GM23338 (cell line): ENCODE measurements around the gene S100P. TPM values are rescaled to one million over a fixed set of nuclear protein-coding genes. Genes with fewer than 3 reads are reported as not detected.
A peak's percentile ranks its signal among the peaks of the same experiment; 100 is the strongest.

Source experiments
- ATAC-seq: fragments of 200-7000 bp; cut with Tn5 transposase; 3 replicates; pipeline ENCODE4 v1.9.1; 2020
- DNase-seq: peaks from one replicate; pipeline ENCODE4 v3.0.0-alpha.2; 2015; ENCODE audit warnings: low spot score
- H2AFZ ChIP-seq: fragments of 200-600 bp; sonication (generic); 2 replicates; pipeline ENCODE4 v1.8.0; 2016; ENCODE audit warnings: antibody characterized with exemption, mild to moderate bottlenecking, moderate library complexity
- H3F3A ChIP-seq: fragments of 200-600 bp; sonication (generic); replicated peaks from 2 replicates; pipeline ENCODE4 v1.8.0; 2017; ENCODE audit warnings: antibody characterized with exemption, mixed run types, low read depth
- H3K27ac ChIP-seq: fragments of 200-600 bp; sonication (generic); 2 replicates; pipeline ENCODE4 v1.6.1; 2016; ENCODE audit warnings: low read depth
- H3K27me3 ChIP-seq: fragments of 200-600 bp; sonication (generic); 2 replicates; pipeline ENCODE4 v1.8.0; 2016; ENCODE audit warnings: mild to moderate bottlenecking, mixed run types, moderate library complexity; ENCODE audit not compliant: insufficient read depth
- H3K36me3 ChIP-seq: fragments of 200-600 bp; sonication (generic); 2 replicates; pipeline ENCODE4 v1.8.0; 2016; ENCODE audit warnings: mild to moderate bottlenecking; ENCODE audit not compliant: insufficient read depth
- H3K4me1 ChIP-seq: fragments of 200-600 bp; sonication (generic); 2 replicates; pipeline ENCODE4 v1.8.0; 2016; ENCODE audit warnings: mild to moderate bottlenecking, moderate library complexity; ENCODE audit not compliant: insufficient read depth
- H3K4me2 ChIP-seq: fragments of 200-600 bp; sonication (generic); 2 replicates; pipeline ENCODE4 v1.7.1; 2017; ENCODE audit warnings: mixed run types
- H3K4me3 ChIP-seq: fragments of 200-600 bp; sonication (generic); 2 replicates; pipeline ENCODE4 v1.6.1; 2016; ENCODE audit warnings: mixed run types
- H3K79me2 ChIP-seq: fragments of 200-600 bp; sonication (generic); replicated peaks from 2 replicates; pipeline ENCODE4 v1.8.0; 2017; ENCODE audit warnings: mild to moderate bottlenecking; ENCODE audit not compliant: insufficient read depth
- H3K9me2 ChIP-seq: fragments of 200-600 bp; sonication (generic); 2 replicates; pipeline ENCODE4 v1.8.0; 2017; ENCODE audit not compliant: insufficient read depth
- H4K20me1 ChIP-seq: fragments of 200-600 bp; sonication (generic); replicated peaks from 2 replicates; pipeline ENCODE4 v1.8.0; 2017; ENCODE audit warnings: mild to moderate bottlenecking; ENCODE audit not compliant: insufficient read depth
- H3K27ac Mint-ChIP-seq: 2 replicates; pipeline ENCODE4 v1.8.0; 2020; ENCODE audit warnings: inconsistent platforms, mild to moderate bottlenecking, moderate library complexity, mixed read lengths
- H3K27me3 Mint-ChIP-seq: 3 replicates; pipeline ENCODE4 v1.8.0; 2022; ENCODE audit warnings: low read depth, mild to moderate bottlenecking, moderate library complexity, mixed read lengths, inconsistent platforms; ENCODE audit not compliant: insufficient read depth, poor library complexity
- H3K36me3 Mint-ChIP-seq: 3 replicates; pipeline ENCODE4 v1.8.0; 2021; ENCODE audit warnings: low read depth, mild to moderate bottlenecking, inconsistent platforms, moderate library complexity, mixed read lengths
- H3K4me1 Mint-ChIP-seq: 3 replicates; pipeline ENCODE4 v1.8.0; 2020; ENCODE audit warnings: mild to moderate bottlenecking, inconsistent platforms, mixed read lengths
- H3K4me3 Mint-ChIP-seq: 3 replicates; pipeline ENCODE4 v1.8.0; 2021; ENCODE audit warnings: moderate library complexity, mild to moderate bottlenecking, inconsistent platforms, mixed read lengths
- H3K9me3 Mint-ChIP-seq: 3 replicates; pipeline ENCODE4 v1.8.0; 2020; ENCODE audit warnings: moderate library complexity, mild to moderate bottlenecking, inconsistent platforms, mixed read lengths
- EZH2 ChIP-seq: fragments of 200-600 bp; sonication (generic); IDR thresholded peaks from one replicate; pipeline ENCODE4 v1.8.0; 2017; ENCODE audit warnings: antibody characterized with exemption, mild to moderate bottlenecking, low read depth; ENCODE audit not compliant: unreplicated experiment
- EZH2phosphoT487 ChIP-seq: fragments of 200-600 bp; sonication (generic); IDR thresholded peaks from one replicate; pipeline ENCODE4 v1.8.1; 2018; ENCODE audit warnings: antibody characterized with exemption; ENCODE audit not compliant: unreplicated experiment
- JUNB ChIP-seq: IDR thresholded peaks from one replicate; pipeline ENCODE4 v1.6.1; 2016; ENCODE audit warnings: antibody characterized with exemption; ENCODE audit not compliant: unreplicated experiment
- POLR2AphosphoS5 ChIP-seq: IDR thresholded peaks from 2 replicates; pipeline ENCODE4 v1.6.1; 2016; ENCODE audit warnings: antibody characterized with exemption, low read depth
- STAT1 ChIP-seq: IDR thresholded peaks from one replicate; pipeline ENCODE4 v1.6.1; 2016; ENCODE audit warnings: antibody characterized with exemption; ENCODE audit not compliant: unreplicated experiment
- ZNF331 ChIP-seq: fragments of 250-450 bp; sonication (Bioruptor Pico); IDR thresholded peaks from 2 replicates; pipeline ENCODE4 v1.5.0; 2020; ENCODE audit warnings: low read depth, mild to moderate bottlenecking, moderate library complexity
- polyA plus RNA-seq: library from polyadenylated mRNA; unstranded; fragments of >200 nt; fragmentation: Nextera tagmentation; extraction: Ambion mirVana; gene quantifications from 2 replicates; pipeline ENCODE4 v1.2.1, GENCODE V29; 2016
- total RNA-seq: library from RNA; depleted of rRNA; stranded (reverse); fragments of >200 nt; shearing (Covaris generic); gene quantifications from 2 replicates; pipeline ENCODE4 v1.2.3, GENCODE V29; 2014
- TF ChIP-seq, protein P1 (sequence below), 2 experiments: fragments of 200-600 bp in 1 of 2; sonication (generic) in 1 of 2; conservative IDR thresholded peaks; 2 replicates each; pipeline versions ENCODE4 v1.5.1 to v1.6.1; 2016 to 2017; ENCODE audit warnings: antibody characterized with exemption in 2 of 2, low read depth in 2 of 2, mild to moderate bottlenecking in 2 of 2, moderate library complexity in 1 of 2
- TF ChIP-seq, protein P2 (sequence below): fragments of 250-450 bp; sonication (Bioruptor Pico); IDR thresholded peaks from 2 replicates; pipeline ENCODE4 v1.5.0; 2020; ENCODE audit warnings: mild to moderate bottlenecking, moderate library complexity

Gene S100P
- total and polyA plus RNA-seq, 2 experiments from 2014 or later = 0.32 TPM; not detected in 1

DNA sequence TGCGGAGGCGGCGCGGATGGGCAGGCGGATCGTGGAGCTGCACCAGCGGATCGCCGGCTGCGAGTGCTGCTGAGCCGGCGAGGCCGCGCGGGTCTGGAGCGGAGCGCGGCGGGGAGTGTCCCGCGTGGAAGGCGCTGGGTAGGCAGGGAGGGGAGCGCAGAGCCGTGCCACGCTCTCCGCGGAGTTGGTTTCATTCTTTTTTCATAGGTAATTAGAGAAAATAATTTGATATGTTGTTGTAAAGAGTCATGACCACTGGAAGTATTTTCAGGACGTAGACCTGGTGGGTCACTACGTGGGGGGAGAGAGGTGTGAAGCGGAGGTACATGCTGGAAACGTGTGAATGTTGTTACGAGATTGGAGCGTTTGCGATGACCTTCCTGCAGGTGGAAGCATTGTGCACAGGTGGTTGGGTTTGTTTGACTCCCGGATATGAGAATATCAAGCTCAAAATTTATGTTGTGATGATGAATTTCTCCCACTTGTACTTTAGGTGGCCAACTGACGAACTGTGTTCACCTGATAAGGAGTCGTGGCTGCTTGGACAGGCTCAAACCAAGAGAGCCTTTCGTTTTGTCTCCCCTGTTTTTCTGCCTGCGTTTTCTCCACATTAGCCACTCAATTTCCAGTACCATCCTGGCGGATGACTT, 19.1 kb upstream of the S100P start:
- DNase-seq = peak; percentile 61
- H3K27ac ChIP-seq = no peak overlapping the region

More for the DNA sequence above, 19.1 kb upstream of the S100P start:
- TF ChIP-seq ZNF331 (CRISPR knock-in tag) = no peak
- TF ChIP-seq POLR2AphosphoS5 = no peak
- TF ChIP-seq STAT1 = no peak
- TF ChIP-seq, protein P1, sequence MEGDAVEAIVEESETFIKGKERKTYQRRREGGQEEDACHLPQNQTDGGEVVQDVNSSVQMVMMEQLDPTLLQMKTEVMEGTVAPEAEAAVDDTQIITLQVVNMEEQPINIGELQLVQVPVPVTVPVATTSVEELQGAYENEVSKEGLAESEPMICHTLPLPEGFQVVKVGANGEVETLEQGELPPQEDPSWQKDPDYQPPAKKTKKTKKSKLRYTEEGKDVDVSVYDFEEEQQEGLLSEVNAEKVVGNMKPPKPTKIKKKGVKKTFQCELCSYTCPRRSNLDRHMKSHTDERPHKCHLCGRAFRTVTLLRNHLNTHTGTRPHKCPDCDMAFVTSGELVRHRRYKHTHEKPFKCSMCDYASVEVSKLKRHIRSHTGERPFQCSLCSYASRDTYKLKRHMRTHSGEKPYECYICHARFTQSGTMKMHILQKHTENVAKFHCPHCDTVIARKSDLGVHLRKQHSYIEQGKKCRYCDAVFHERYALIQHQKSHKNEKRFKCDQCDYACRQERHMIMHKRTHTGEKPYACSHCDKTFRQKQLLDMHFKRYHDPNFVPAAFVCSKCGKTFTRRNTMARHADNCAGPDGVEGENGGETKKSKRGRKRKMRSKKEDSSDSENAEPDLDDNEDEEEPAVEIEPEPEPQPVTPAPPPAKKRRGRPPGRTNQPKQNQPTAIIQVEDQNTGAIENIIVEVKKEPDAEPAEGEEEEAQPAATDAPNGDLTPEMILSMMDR (conservative IDR thresholded peaks at IDR 0.05; ENCODE audit: low read depth in 2 of 2) = peak; percentile 56 to 64
- no peak for TF ChIP-seq JUNB
- TF ChIP-seq EZH2phosphoT487 = no peak
- TF ChIP-seq EZH2 = no peak
- TF ChIP-seq, protein P2, sequence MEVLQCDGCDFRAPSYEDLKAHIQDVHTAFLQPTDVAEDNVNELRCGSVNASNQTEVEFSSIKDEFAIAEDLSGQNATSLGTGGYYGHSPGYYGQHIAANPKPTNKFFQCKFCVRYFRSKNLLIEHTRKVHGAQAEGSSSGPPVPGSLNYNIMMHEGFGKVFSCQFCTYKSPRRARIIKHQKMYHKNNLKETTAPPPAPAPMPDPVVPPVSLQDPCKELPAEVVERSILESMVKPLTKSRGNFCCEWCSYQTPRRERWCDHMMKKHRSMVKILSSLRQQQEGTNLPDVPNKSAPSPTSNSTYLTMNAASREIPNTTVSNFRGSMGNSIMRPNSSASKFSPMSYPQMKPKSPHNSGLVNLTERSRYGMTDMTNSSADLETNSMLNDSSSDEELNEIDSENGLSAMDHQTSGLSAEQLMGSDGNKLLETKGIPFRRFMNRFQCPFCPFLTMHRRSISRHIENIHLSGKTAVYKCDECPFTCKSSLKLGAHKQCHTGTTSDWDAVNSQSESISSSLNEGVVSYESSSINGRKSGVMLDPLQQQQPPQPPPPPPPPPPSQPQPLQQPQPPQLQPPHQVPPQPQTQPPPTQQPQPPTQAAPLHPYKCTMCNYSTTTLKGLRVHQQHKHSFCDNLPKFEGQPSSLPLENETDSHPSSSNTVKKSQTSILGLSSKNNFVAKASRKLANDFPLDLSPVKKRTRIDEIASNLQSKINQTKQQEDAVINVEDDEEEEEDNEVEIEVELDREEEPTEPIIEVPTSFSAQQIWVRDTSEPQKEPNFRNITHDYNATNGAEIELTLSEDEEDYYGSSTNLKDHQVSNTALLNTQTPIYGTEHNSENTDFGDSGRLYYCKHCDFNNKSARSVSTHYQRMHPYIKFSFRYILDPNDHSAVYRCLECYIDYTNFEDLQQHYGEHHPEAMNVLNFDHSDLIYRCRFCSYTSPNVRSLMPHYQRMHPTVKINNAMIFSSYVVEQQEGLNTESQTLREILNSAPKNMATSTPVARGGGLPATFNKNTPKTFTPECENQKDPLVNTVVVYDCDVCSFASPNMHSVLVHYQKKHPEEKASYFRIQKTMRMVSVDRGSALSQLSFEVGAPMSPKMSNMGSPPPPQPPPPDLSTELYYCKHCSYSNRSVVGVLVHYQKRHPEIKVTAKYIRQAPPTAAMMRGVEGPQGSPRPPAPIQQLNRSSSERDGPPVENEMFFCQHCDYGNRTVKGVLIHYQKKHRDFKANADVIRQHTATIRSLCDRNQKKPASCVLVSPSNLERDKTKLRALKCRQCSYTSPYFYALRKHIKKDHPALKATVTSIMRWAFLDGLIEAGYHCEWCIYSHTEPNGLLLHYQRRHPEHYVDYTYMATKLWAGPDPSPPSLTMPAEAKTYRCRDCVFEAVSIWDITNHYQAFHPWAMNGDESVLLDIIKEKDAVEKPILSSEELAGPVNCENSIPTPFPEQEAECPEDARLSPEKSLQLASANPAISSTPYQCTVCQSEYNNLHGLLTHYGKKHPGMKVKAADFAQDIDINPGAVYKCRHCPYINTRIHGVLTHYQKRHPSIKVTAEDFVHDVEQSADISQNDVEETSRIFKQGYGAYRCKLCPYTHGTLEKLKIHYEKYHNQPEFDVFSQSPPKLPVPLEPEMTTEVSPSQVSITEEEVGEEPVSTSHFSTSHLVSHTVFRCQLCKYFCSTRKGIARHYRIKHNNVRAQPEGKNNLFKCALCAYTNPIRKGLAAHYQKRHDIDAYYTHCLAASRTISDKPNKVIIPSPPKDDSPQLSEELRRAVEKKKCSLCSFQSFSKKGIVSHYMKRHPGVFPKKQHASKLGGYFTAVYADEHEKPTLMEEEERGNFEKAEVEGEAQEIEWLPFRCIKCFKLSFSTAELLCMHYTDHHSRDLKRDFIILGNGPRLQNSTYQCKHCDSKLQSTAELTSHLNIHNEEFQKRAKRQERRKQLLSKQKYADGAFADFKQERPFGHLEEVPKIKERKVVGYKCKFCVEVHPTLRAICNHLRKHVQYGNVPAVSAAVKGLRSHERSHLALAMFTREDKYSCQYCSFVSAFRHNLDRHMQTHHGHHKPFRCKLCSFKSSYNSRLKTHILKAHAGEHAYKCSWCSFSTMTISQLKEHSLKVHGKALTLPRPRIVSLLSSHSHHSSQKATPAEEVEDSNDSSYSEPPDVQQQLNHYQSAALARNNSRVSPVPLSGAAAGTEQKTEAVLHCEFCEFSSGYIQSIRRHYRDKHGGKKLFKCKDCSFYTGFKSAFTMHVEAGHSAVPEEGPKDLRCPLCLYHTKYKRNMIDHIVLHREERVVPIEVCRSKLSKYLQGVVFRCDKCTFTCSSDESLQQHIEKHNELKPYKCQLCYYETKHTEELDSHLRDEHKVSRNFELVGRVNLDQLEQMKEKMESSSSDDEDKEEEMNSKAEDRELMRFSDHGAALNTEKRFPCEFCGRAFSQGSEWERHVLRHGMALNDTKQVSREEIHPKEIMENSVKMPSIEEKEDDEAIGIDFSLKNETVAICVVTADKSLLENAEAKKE (CRISPR knock-in tag) = no peak
- Mint-ChIP-seq H3K27me3 (peaks cover 22% of the 10 kb centered on the region), H3K4me1 (peaks cover 37% of the 10 kb centered on the region), H3K27ac (peak overlapping the region; percentile 47), H3K9me3 (peaks cover 5% of the 10 kb centered on the region; the same call in 2 of the 3 replicates), H3K36me3 (peaks cover 49% of the 10 kb centered on the region), H3K4me3 (peak overlapping the region; percentile 89)
- Histone ChIP-seq H3K4me2 (peak overlapping the region; percentile 87), H3K4me3 (peak overlapping the region; percentile 83), H2AFZ (peak overlapping the region; percentile 52; the same call in 1 of the 2 replicates), H3K9me2 (no peaks in the 10 kb centered on the region), H4K20me1 (peaks cover 27% of the 10 kb centered on the region), H3K36me3 (peaks cover 5% of the 10 kb centered on the region; the same call in 1 of the 2 replicates), H3K79me2 (peaks cover 30% of the 10 kb centered on the region), H3K4me1 (peaks cover 23% of the 10 kb centered on the region), H3K27me3 (no peaks in the 10 kb centered on the region), H3F3A (no peaks in the 10 kb centered on the region)
- ATAC-seq = peak; percentile 20
